Measurements from ENCODE around the gene DHPS.

Gene DHPS

DNA sequence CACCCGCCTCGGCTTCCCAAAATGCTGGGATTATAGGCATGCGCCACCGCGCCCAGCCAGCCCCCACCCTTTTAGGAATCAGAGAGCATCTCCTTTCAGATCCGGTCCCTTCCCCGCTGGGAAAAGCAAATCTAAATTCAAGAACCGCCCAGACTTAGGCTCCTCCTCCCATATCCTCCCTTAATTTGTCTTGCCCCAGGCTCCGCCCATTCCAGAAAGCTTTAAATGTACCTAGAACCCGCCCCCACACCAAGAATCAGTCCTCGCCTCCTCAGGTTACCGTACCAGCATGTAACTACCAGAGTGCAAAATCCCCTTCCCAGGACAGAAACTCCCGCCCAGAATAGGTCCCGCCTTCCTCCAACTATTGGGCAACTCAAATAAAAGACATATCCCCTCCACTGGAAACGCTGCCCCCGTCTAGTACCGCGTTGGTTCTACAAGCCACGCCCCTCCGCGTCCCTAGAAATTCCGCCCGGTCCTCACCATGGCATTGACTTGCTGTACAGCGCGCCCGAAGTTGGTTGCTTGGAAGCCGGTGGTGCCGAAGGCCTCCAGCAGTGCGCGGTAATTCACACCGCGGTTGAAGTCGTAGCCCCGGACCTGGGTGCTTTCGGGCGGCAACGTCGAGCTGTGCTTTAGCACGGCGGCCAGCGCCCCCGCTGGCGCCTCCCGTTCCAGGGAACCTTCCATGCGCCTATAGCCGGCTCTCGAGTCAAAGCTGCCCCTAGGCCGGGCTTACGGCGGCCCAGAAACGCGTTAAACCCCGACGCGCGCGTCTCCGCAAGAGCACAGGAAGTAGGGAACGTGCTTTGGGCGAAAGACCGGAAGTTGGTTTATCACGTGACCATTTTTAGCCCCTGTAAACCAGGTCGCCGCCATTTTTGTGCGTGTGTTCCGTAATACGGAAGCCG is at the start of gene DHPS:
Gene DHPS (minus strand): TSS at position 807 of the 914 bp plus-strand sequence. CDS start 114 bp downstream, at position 693.
- H3K4me1 ChIP-seq (ENCODE audit: control insufficient read depth, low read length): peaks cover 8% of the 10 kb centered on the region
- peak within 1 kb of the TSS; percentile 84 for H3K4me2 ChIP-seq (ENCODE audit: low read length)
- peaks cover 38% of the 10 kb centered on the region for H3K36me3 ChIP-seq (ENCODE audit: control insufficient read depth, low read length)
- TF ChIP-seq, protein P1, sequence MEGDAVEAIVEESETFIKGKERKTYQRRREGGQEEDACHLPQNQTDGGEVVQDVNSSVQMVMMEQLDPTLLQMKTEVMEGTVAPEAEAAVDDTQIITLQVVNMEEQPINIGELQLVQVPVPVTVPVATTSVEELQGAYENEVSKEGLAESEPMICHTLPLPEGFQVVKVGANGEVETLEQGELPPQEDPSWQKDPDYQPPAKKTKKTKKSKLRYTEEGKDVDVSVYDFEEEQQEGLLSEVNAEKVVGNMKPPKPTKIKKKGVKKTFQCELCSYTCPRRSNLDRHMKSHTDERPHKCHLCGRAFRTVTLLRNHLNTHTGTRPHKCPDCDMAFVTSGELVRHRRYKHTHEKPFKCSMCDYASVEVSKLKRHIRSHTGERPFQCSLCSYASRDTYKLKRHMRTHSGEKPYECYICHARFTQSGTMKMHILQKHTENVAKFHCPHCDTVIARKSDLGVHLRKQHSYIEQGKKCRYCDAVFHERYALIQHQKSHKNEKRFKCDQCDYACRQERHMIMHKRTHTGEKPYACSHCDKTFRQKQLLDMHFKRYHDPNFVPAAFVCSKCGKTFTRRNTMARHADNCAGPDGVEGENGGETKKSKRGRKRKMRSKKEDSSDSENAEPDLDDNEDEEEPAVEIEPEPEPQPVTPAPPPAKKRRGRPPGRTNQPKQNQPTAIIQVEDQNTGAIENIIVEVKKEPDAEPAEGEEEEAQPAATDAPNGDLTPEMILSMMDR (IDR thresholded peaks at IDR 0.05; ENCODE audit: low read depth, low read length, poor library complexity, severe bottlenecking): peak; percentile 35
- no peak for TF ChIP-seq EZH2phosphoT487 (IDR thresholded peaks at IDR 0.05; ENCODE audit: borderline replicate concordance, low read length)
- peak within 1 kb of the TSS; percentile 89 for H3K27ac ChIP-seq (ENCODE audit: low read depth, low read length)
- H3K9me2 ChIP-seq (replicated peaks; ENCODE audit: control insufficient read depth, low read length): no peaks in the 10 kb centered on the region
- peaks cover 26% of the 10 kb centered on the region for H3K79me2 ChIP-seq (ENCODE audit: control insufficient read depth, low read length)
- H3K27me3 ChIP-seq (ENCODE audit: control insufficient read depth, low read length): no peaks in the 10 kb centered on the region
- no peaks in the 10 kb centered on the region for H3K9me3 ChIP-seq (ENCODE audit: control insufficient read depth, insufficient read depth, low read length)
- peak within 1 kb of the TSS; percentile 93 for H3K4me3 ChIP-seq (ENCODE audit: low read length)
- peaks cover 9% of the 10 kb centered on the region; the same call in 1 of the 2 replicates for H4K20me1 ChIP-seq (ENCODE audit: control insufficient read depth, insufficient read depth, low read depth, low read length)
- H3F3A ChIP-seq (ENCODE audit: control insufficient read depth, insufficient read depth): peaks cover 4% of the 10 kb centered on the region

DNA sequence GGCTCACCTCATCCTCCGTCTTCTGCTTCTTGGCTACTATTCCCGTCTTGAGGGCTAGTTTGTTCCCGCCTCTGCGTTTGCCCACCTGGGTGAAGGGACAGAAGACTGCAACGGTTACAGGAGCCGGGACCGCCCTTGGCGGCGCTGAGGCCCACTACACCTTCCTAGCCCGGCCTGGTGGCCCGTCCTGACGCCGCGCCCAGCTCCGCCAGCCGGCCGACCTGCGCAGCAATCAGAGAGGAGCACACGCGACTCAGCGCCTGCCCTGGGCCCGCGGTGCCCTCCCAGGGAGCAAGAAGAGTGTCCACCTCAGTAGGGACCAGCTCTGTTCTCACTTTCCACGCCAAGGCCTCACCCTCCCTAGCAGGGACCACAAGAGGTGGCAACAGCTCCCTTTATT is 49.7 kb upstream of the DHPS start:
- peaks cover 21% of the 10 kb centered on the region for H4K20me1 ChIP-seq (ENCODE audit: control insufficient read depth, insufficient read depth, low read depth, low read length)
- H3K4me2 ChIP-seq (ENCODE audit: low read length): no peak overlapping the region
- H3K9me3 ChIP-seq (ENCODE audit: control insufficient read depth, insufficient read depth, low read length): no peaks in the 10 kb centered on the region
- H3K36me3 ChIP-seq (ENCODE audit: control insufficient read depth, low read length): peaks cover 73% of the 10 kb centered on the region
- peaks cover 72% of the 10 kb centered on the region for H3K4me1 ChIP-seq (ENCODE audit: control insufficient read depth, low read length)
- TF ChIP-seq, protein P1 (IDR thresholded peaks at IDR 0.05; ENCODE audit: low read depth, low read length, poor library complexity, severe bottlenecking): no peak
- TF ChIP-seq EZH2phosphoT487 (IDR thresholded peaks at IDR 0.05; ENCODE audit: borderline replicate concordance, low read length): no peak
- H3K27ac ChIP-seq (ENCODE audit: low read depth, low read length): no peak overlapping the region
- peaks cover 25% of the 10 kb centered on the region for H3F3A ChIP-seq (ENCODE audit: control insufficient read depth, insufficient read depth)
- peaks cover 70% of the 10 kb centered on the region for H3K79me2 ChIP-seq (ENCODE audit: control insufficient read depth, low read length)
- no peaks in the 10 kb centered on the region for H3K9me2 ChIP-seq (replicated peaks; ENCODE audit: control insufficient read depth, low read length)
- H3K4me3 ChIP-seq (ENCODE audit: low read length): no peak overlapping the region
- no peaks in the 10 kb centered on the region for H3K27me3 ChIP-seq (ENCODE audit: control insufficient read depth, low read length)

DNA sequence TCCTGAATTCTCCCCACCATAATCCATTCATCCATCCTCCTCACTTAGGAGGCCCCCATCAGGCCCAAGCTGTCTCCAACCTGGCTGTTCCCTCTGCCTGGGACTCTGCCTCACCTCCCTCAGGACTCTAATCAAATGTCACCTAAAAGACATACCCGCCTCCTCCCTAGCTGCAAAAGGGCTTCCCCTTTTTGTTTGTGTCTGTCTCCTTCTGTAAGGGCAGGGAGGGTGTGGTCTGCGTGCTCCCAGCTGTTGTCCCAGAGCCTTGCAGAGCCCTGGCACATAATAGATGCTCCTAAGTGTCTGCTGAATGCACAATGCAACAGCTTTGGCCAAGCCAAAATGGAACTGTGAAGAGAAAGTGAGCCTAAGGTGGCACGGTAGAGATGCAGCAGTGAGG is 48.4 kb upstream of the DHPS start:
- Histone ChIP-seq H3F3A (ENCODE audit: control insufficient read depth, insufficient read depth) (peaks cover 21% of the 10 kb centered on the region), H3K9me3 (ENCODE audit: control insufficient read depth, insufficient read depth, low read length) (no peaks in the 10 kb centered on the region), H3K79me2 (ENCODE audit: control insufficient read depth, low read length) (peaks cover 71% of the 10 kb centered on the region), H3K27ac (ENCODE audit: low read depth, low read length) (0 out of 2 replicates have a peak overlapping the region, but pooled peaks have one; percentile 17), H4K20me1 (ENCODE audit: control insufficient read depth, insufficient read depth, low read depth, low read length) (peaks cover 21% of the 10 kb centered on the region), H3K4me3 (ENCODE audit: low read length) (no peak overlapping the region), H3K4me2 (ENCODE audit: low read length) (peak overlapping the region; percentile 32), H3K27me3 (ENCODE audit: control insufficient read depth, low read length) (no peaks in the 10 kb centered on the region), H3K36me3 (ENCODE audit: control insufficient read depth, low read length) (peaks cover 73% of the 10 kb centered on the region), H3K9me2 (replicated peaks; ENCODE audit: control insufficient read depth, low read length) (no peaks in the 10 kb centered on the region), H3K4me1 (ENCODE audit: control insufficient read depth, low read length) (peaks cover 78% of the 10 kb centered on the region)
- TF ChIP-seq, protein P1 (IDR thresholded peaks at IDR 0.05; ENCODE audit: low read depth, low read length, poor library complexity, severe bottlenecking): no peak
- TF ChIP-seq EZH2phosphoT487 (IDR thresholded peaks at IDR 0.05; ENCODE audit: borderline replicate concordance, low read length): no peak

Measured in DOHH2 (cell line).